Bronchial smooth muscle cell (primary cell): Measurements from ENCODE around the gene POU3F1. TPM values are rescaled to one million over a fixed set of nuclear protein-coding genes. Genes with fewer than 3 reads are reported as not detected.

Source experiments
- total RNA-seq: library from RNA; depleted of rRNA; stranded (reverse); fragments of >200 nt; gene quantifications from 2 replicates; pipeline ENCODE4 v1.2.1, GENCODE V29; 2014

The POU3F1 gene
- total RNA-seq = 0.16 and 0.17 TPM in 2 replicates

DNA sequence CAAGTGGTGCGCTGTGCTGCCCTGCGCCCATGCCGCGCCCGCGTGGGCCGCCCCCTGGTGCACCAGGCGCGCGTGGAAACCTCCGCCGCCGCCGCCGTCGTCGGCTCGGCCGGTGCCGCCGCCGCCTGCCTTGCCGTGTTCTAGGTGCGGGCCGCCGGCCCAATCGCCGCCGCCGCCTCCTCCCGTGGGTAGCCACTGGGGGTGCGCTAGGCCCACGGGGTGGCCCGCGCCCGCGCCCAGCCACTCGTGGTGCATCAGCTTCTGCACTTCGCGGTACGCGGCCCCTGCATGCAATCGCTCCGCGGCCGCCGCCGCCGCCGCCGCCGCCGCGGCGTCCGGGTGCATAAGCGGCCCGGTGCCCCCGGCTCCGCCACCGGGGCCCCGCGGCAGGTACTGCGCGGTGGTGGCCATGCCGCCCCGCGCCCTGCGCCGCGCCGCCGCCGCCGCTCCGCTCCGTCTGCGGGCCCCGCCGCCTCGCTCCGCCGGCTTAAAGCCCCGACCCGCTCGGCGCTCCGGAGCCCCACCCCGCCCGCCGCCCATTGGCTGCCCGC lies at the start of gene POU3F1:
Gene POU3F1, minus strand, starts transcription at position 461 of the 551 bp plus-strand sequence. Its CDS starts 50 bp downstream, at position 411.

DNA sequence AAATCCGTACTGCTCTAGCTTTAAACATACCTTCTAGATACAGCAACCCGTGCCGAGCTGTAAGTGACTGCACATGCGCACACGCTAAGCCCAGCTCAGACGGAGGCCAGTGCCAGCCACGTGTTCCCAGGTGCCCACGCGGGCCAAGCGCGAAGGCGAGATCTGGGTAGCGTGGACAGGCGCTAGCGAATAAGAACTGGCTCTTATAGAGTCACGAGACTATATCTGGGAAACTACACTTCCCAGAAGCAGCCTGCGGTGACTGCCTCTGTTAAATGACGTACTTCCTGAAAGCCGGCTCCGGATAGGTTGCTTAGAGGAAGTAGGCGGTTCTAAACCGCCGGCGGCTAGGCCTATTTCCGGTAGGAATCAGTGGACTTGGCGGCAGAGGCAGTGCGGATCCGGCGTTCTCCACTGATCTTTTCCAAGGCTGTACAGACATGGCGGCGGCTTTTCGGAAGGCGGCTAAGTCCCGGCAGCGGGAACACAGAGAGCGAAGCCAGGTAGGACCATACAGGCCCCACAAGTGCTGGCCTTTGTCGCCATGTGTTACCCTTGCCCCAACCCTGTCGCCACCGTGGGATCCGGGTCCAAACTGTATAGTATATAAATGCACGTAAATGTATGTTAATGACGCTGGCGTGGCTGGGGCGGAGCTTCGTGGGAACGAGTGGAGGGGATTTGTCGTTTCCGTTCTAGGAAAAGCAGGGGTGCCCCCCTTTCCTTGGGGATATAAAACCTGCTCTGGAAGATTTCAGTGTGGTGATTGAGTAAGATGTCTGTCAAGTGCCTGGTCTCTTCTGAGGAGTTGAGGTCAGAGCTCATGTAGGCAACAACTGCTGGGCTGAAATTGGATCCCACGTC lies 34.0 kb downstream of the POU3F1 start, which contains the start of gene UTP11:
Gene UTP11, plus strand, starts transcription at position 372 of the 864 bp plus-strand sequence. Its CDS starts 69 bp downstream, at position 441.

GRCh38 chr1:38005195-38006007 lies 41.2 kb downstream of the POU3F1 start, which contains the start of gene FHL3:
Gene FHL3, minus strand, starts transcription at chr1:38005514. Its CDS starts 6,102 bp downstream, at chr1:37999412.

Other genes starting within 250 kb of the POU3F1 start
- 6.5 and 18.4 TPM in 2 replicates for gene C1orf122, start 239.0 kb downstream of the POU3F1 start, total RNA-seq
- gene YRDC, start 238.6 kb downstream of the POU3F1 start, total RNA-seq = 5.8 TPM in 2 replicates
- gene MTF1, start 187.2 kb downstream of the POU3F1 start, total RNA-seq = 1.7 and 2.1 TPM in 2 replicates
- gene INPP5B, start 99.7 kb downstream of the POU3F1 start, total RNA-seq = 22.5 and 37.4 TPM in 2 replicates
- 82.2 and 95.7 TPM in 2 replicates for gene SF3A3, start 56.8 kb downstream of the POU3F1 start, total RNA-seq
- gene FHL3, start 41.3 kb downstream of the POU3F1 start, total RNA-seq = 11.5 and 11.6 TPM in 2 replicates
- gene UTP11, start 34.1 kb downstream of the POU3F1 start, total RNA-seq = 16.5 and 25.5 TPM in 2 replicates